SH-SY5Y (cell line): ENCODE data around the gene DPH3.

Source experiments
- GATA2 ChIP-seq: IDR thresholded peaks from 2 replicates; pipeline ENCODE4 v1.6.1; 2011; ENCODE audit warnings: mild to moderate bottlenecking, low read depth, low read length
- GATA3 ChIP-seq: IDR thresholded peaks from 2 replicates; pipeline ENCODE4 v1.6.1; 2011; ENCODE audit warnings: low read depth, mild to moderate bottlenecking, low read length, moderate library complexity

The DPH3 gene

DNA sequence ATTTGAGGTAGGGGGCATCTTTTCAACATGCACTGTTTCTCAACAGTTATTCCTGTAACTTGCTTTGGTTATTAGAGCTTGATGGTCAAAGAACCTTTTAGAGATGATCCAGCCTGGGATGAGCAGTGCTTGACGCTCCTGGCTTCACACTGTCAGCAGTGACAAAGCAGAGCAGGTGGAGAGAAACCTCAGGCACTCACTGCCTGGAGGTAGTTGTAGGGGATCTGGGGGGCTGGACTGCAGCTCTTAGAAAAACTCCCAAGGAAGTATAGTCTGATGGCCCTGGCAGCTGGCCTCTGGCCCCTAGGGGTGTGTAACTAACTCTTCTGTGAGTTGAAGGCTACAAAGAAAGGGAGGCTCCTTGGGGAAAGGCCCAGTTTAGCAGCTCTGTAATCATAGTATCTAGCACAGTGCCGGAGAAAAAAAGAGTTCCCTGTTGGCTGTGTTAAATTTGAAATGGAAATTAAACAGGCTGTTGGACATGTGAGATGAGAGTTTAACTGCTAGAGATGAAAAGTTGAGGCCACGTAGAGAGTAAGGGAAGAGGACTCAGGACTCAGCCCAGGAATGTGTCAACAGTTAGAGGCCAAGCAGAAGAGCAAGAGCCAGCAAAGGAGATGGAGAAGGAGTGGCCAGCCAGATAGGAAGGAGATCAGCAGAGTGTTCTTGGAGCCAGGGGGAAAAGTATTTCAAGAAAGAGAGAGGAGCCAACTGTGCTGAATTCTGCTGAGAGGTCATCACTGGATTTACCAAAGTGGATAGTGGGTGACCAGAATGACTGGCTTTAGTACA is 14.5 kb upstream of the DPH3 start:
- TF ChIP-seq GATA3 (no peak), GATA2 (no peak)

- no peak for TF ChIP-seq GATA2
Measured at GRCh38 chr3:16277471-16277870, 12.7 kb upstream of the DPH3 start.

DNA sequence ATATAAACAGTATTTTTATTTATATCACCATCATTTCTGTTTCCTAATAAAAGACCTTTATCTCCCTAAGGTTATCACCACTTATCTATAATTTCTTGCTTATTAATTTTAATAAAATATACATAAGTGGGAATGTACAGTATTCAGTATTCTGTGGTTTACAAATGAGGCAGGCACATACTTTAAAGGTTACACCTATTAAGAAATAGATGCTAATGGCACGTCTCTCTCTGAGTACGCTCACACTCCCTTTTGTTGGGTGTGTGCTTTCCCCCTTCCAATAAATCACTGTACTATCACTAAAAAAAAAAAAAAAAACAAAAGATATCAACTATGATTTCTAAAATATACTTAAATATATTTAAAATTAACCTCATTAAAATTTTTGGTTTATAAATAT is 9.1 kb upstream of the DPH3 start:
- TF ChIP-seq GATA2 = no peak
- no peak for TF ChIP-seq GATA3

DNA sequence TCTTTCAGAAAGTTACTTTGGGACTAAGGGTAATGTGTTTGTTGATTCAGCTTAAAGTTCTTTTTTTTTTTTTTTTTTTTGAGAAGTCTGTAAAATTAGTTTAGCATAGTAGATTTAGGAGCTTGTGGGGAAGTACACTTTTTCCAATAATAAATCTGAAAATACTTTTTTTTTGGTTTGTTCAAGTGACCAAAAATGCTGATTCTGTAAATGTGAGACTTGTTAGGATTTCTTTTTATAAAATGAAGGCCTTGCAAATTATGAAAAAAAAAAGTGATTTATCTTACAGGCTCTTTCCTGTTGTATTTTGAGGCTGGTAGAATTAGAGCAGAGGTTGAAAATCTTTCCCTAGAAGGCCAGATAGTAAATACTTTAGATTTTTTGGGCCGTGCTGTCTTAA is 7.8 kb upstream of the DPH3 start:
- TF ChIP-seq GATA3 = no peak
- no peak for TF ChIP-seq GATA2

DNA sequence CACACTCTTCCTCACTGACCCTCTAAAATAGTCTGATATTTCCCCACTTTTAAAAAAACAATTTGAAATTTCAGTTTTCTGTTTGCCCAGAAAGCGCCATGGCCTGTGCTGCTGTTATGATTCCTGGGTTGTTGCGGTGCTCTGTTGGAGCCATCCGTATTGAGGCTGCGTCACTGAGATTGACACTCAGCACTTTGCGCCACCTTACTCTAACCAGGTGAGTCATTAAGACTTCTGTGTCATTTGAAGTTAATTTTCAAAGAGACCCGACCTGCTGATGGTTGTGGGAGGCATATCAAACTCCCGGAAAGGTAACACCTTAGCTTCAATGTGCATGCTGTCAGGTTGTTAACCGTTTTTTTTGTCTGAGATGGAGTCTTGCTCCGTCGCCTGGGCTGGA is 6.1 kb upstream of the DPH3 start:
- TF ChIP-seq GATA2 (no peak), GATA3 (no peak)

DNA sequence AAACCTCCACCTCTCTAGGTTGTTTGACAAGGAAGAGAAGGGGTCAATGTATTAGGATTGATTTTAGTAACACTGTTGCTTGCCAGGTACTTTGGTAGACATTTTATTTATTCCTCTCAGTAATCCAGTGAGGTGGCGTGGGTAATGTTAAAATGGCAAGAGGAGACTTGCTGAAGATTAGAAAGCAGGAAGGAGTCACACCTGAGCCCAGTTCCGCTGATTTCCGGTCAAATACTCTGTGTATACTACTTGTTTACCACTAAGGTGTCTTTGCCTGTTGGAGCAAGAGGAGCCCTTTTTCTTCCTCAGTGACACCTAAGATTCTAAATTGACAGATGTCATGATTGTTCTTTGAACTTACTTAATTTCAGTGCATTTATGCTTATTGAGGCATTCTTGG is 2.0 kb upstream of the DPH3 start:
- TF ChIP-seq GATA3 = no peak
- no peak for TF ChIP-seq GATA2

GRCh38 chr3:16265455-16265786 is 678 bp upstream of the DPH3 start:
- no peak for TF ChIP-seq GATA3
- no peak for TF ChIP-seq GATA2

GRCh38 chr3:16264174-16264707 is 502 bp downstream of the DPH3 start:
- TF ChIP-seq GATA2 = no peak
- no peak for TF ChIP-seq GATA3

DNA sequence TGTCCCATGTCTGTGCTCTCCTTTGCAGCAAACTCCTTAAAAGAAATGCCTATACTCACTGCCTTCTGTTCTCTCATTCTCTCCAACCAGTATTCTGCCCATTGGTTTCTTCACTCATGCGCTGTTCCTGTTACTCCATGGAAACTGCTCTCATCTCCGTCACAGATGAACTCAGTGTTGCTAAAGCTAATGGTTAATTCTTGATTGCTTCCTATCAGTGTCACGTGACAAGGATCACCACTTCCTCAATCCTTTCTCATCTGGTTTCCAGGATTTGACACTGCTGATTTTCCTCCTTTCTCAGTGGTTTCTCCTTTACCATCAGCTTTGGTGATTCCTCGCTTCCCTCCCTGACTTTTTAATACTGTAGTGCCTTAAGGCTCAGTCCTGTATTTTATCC is 2.6 kb downstream of the DPH3 start:
- TF ChIP-seq GATA2 (no peak), GATA3 (no peak)

DNA sequence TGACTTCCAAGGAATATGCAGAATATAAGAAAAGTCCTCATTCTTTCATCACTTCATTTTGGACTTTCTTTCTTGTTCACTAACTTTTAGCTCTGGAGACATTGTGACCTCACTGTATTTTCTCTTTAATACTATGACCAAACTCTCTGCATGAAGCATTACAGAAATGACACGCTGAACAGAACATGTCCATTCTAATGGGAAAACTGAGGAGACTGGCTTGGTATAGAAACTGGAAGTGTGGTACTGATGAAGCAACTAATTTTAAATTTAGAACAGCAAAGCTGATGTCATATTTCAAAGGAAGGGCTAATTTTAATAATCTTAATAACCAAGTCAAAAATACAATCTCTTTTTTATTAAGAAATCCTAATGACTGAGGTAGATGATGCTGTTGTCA is 4.7 kb downstream of the DPH3 start:
- no peak for TF ChIP-seq GATA3
- TF ChIP-seq GATA2 = no peak

GRCh38 chr3:16258866-16259265 is 5.9 kb downstream of the DPH3 start:
- no peak for TF ChIP-seq GATA3
- TF ChIP-seq GATA2 = no peak

GRCh38 chr3:16258177-16258576 is 6.6 kb downstream of the DPH3 start:
- TF ChIP-seq GATA3 = no peak
- no peak for TF ChIP-seq GATA2

GRCh38 chr3:16257309-16257708 is 7.4 kb downstream of the DPH3 start:
- TF ChIP-seq GATA2 (no peak), GATA3 (no peak)

GRCh38 chr3:16255726-16256125 is 9.0 kb downstream of the DPH3 start:
- no peak for TF ChIP-seq GATA2
- no peak for TF ChIP-seq GATA3

GRCh38 chr3:16255326-16255725 is 9.4 kb downstream of the DPH3 start:
- TF ChIP-seq GATA3 = no peak
- TF ChIP-seq GATA2 = no peak

DNA sequence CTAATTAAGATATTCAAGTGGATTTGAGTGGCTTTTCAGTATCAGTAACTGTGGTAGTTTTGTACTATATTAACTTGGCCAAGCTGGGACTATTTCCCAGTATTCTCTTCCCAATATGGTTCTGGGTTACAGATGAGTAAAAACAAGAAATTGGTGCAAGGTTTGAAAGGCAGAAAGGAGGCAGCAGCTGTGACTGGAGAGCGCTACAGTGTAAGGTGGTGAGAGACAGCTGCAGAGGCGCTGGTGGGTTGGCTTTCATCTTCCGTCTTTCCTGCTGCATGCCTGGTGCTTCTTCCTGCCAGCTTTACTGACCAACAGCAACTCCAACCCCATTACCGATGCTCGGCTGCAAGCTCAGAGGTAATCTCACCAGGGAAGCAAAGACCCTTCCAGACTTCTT is 9.8 kb downstream of the DPH3 start:
- no peak for TF ChIP-seq GATA3
- no peak for TF ChIP-seq GATA2
